Fibroblast of lung (primary cell): ENCODE results near the gene DRICH1. TPM values are rescaled to one million over a fixed set of nuclear protein-coding genes. Genes with fewer than 3 reads are reported as not detected.

ENCODE experiments used
- DNase-seq, 2 donors: peaks; one replicate each; pipeline versions ENCODE4 v3.0.0 to v3.0.0-alpha.2; 2010; ENCODE audit warnings: low read depth in 2 of 2
- H2AFZ ChIP-seq: 2 replicates; pipeline ENCODE4 v1.5.1; 2012; ENCODE audit warnings: low read length, control low read depth, inconsistent platforms
- H3K27ac ChIP-seq: 2 replicates; pipeline ENCODE4 v1.5.1; 2011; ENCODE audit warnings: low read length, control low read depth; ENCODE audit not compliant: insufficient read depth
- H3K27me3 ChIP-seq: 2 replicates; pipeline ENCODE4 v1.5.1; 2011; ENCODE audit warnings: mild to moderate bottlenecking, low read length; ENCODE audit not compliant: control insufficient read depth, insufficient read depth
- H3K36me3 ChIP-seq: 2 replicates; pipeline ENCODE4 v1.5.1; 2011; ENCODE audit warnings: low read length; ENCODE audit not compliant: control insufficient read depth, insufficient read depth
- H3K4me1 ChIP-seq: 2 replicates; pipeline ENCODE4 v1.5.1; 2011; ENCODE audit warnings: low read length; ENCODE audit not compliant: control insufficient read depth, insufficient read depth; ENCODE audit errors: extremely low read depth
- H3K4me2 ChIP-seq: 2 replicates; pipeline ENCODE4 v1.5.1; 2011; ENCODE audit warnings: low read length, control low read depth; ENCODE audit not compliant: insufficient read depth; ENCODE audit errors: extremely low read depth
- H3K4me3 ChIP-seq, 4 experiments: fragments of 200-600 bp in 1 of 4; sonication (generic) in 1 of 4; replicated peaks in 1 of 4; 2 replicates each; pipeline ENCODE4 v1.5.1; 2011 to 2016; ENCODE audit warnings: low read length in 4 of 4, low read depth in 3 of 4, mild to moderate bottlenecking in 3 of 4, control low read depth in 2 of 4, inconsistent platforms in 1 of 4, mixed read lengths in 1 of 4; ENCODE audit not compliant: insufficient read depth in 1 of 4; ENCODE audit errors: control extremely low read depth in 1 of 4
- H3K79me2 ChIP-seq: 2 replicates; pipeline ENCODE4 v1.5.1; 2012; ENCODE audit warnings: mild to moderate bottlenecking, low read length, inconsistent platforms; ENCODE audit not compliant: control insufficient read depth, insufficient read depth
- H3K9ac ChIP-seq: 2 replicates; pipeline ENCODE4 v1.5.1; 2011; ENCODE audit warnings: mild to moderate bottlenecking, low read length, control low read depth; ENCODE audit not compliant: insufficient read depth
- H3K9me3 ChIP-seq: 2 replicates; pipeline ENCODE4 v1.5.1; 2012; ENCODE audit warnings: low read depth, low read length; ENCODE audit not compliant: control insufficient read depth, insufficient read depth
- H4K20me1 ChIP-seq: 2 replicates; pipeline ENCODE4 v1.5.1; 2011; ENCODE audit warnings: low read length; ENCODE audit not compliant: control insufficient read depth, insufficient read depth; ENCODE audit errors: extremely low read depth
- EZH2 ChIP-seq: IDR thresholded peaks from 2 replicates; pipeline ENCODE4 v1.5.1; 2012; ENCODE audit warnings: low read length, control low read depth, mild to moderate bottlenecking; ENCODE audit errors: missing control alignments
- polyA plus RNA-seq, 2 donors: library from polyadenylated mRNA; depleted of rRNA in 1 of 2; stranded (reverse) in 1 of 2; unstranded in 1 of 2; fragments of >200 nt; gene quantifications; 2 replicates each; pipeline ENCODE4 v1.2.1, GENCODE V29; 2011 to 2012; ENCODE audit warnings: missing spikeins in 1 of 2
- total RNA-seq: library from RNA; depleted of rRNA; stranded (reverse); fragments of >200 nt; gene quantifications from 2 replicates; pipeline ENCODE4 v1.2.1, GENCODE V29; 2014
- TF ChIP-seq, protein P1 (sequence below), 2 donors: IDR thresholded peaks in 1 of 2; conservative IDR thresholded peaks in 1 of 2; 1 replicate in 1 of 2; 2 replicates in 1 of 2; pipeline ENCODE4 v1.5.1; 2011 to 2012; ENCODE audit warnings: low read length in 2 of 2, control low read depth in 1 of 2, inconsistent platforms in 1 of 2, low read depth in 1 of 2, mild to moderate bottlenecking in 1 of 2

Gene DRICH1
- total and polyA plus RNA-seq, 2 donors (not counting 1 experiment from before 2014, with no cell fraction given): not detected

DNA sequence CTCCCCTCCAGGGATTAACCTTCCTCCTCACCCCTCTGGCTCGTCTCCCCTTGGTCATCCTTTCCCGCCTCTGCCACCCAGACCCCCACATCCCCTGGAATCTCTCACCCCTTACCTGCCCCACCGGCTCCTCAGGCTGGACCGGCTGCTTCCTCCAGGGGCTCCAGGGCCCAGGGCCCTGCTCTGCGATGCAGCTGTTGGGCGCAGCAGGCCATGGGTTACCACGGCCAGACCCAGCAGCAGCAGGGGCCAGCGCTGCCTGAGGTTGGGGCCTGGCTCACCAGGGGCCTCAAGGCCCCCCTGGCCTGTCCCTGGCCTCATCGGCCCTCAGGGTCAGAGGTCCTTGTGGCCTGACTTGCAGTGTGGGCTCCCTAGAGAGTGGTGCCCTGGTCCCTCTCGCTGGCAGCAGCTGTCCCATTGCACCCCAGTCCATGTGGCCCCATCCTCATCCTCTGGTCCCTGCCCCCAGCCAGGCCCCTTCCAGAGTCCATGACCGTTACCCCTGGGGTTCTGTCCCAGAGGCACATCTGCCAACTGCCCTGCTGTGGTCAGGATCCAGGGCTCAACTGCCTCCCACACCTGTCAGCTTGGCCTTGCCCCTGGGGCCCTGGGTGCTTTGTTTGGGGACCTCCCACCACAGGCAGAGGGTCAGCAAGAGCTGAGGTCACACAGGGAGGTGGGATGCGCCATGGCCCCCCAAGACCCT is 52.1 kb downstream of the DRICH1 start, which contains the start of gene IGLL1:
IGLL1 (minus strand) TSS at position 421 of the 706 bp plus-strand sequence; CDS start at position 321, 100 bp downstream.
- DNase-seq: no peak
- no peaks in the 10 kb centered on the region for H3K27me3 ChIP-seq
- H3K79me2 ChIP-seq: no peaks in the 10 kb centered on the region
- no peak for TF ChIP-seq EZH2
- TF ChIP-seq, protein P1, sequence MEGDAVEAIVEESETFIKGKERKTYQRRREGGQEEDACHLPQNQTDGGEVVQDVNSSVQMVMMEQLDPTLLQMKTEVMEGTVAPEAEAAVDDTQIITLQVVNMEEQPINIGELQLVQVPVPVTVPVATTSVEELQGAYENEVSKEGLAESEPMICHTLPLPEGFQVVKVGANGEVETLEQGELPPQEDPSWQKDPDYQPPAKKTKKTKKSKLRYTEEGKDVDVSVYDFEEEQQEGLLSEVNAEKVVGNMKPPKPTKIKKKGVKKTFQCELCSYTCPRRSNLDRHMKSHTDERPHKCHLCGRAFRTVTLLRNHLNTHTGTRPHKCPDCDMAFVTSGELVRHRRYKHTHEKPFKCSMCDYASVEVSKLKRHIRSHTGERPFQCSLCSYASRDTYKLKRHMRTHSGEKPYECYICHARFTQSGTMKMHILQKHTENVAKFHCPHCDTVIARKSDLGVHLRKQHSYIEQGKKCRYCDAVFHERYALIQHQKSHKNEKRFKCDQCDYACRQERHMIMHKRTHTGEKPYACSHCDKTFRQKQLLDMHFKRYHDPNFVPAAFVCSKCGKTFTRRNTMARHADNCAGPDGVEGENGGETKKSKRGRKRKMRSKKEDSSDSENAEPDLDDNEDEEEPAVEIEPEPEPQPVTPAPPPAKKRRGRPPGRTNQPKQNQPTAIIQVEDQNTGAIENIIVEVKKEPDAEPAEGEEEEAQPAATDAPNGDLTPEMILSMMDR (conservative IDR thresholded peaks at IDR 0.05 in 1 of 2, IDR thresholded peaks at IDR 0.05 in 1 of 2; ENCODE audit: low read depth in 1 of 2, low read length in 2 of 2): no peak
- no peak within 1 kb of the TSS for H3K4me3 ChIP-seq
- H3K4me2 ChIP-seq: no peak within 1 kb of the TSS
- H3K4me1 ChIP-seq: no peaks in the 10 kb centered on the region
- H3K27ac ChIP-seq: no peak within 1 kb of the TSS
- no peak within 1 kb of the TSS for H3K9ac ChIP-seq
- no peaks in the 10 kb centered on the region for H3K9me3 ChIP-seq
- H2AFZ ChIP-seq: no peak within 1 kb of the TSS
- H3K36me3 ChIP-seq: no peaks in the 10 kb centered on the region
- no peaks in the 10 kb centered on the region for H4K20me1 ChIP-seq

DNA sequence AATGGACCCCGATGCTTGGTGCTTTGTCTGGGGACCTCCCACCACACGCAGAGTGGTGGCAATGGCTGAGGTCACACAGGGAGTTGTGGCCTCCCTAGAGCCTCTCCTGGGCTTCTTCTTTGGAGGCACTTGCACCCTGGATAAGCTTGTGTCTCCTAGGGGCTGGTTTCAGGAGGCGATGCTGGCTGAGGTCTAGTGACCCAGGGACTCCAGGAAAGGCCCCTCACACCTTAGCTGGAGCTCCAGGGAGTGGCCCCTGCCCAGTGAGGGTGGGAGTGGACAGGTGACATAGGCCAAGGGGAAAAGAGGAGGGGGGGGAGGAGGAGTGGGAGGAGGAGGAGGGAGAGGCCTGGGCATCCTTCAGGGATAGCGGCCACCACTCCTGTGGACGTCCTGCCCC is 52.8 kb downstream of the DRICH1 start:
- TF ChIP-seq, protein P1 (conservative IDR thresholded peaks at IDR 0.05 in 1 of 2, IDR thresholded peaks at IDR 0.05 in 1 of 2; ENCODE audit: low read depth in 1 of 2, low read length in 2 of 2): no peak
- no peak for TF ChIP-seq EZH2
- Histone ChIP-seq H3K4me2 (no peak overlapping the region), H3K36me3 (no peaks in the 10 kb centered on the region), H3K4me1 (no peaks in the 10 kb centered on the region), H3K9me3 (no peaks in the 10 kb centered on the region), H3K4me3 (no peak overlapping the region), H3K27ac (no peak overlapping the region), H3K79me2 (no peaks in the 10 kb centered on the region), H3K27me3 (no peaks in the 10 kb centered on the region), H4K20me1 (no peaks in the 10 kb centered on the region), H2AFZ (no peak overlapping the region), H3K9ac (no peak overlapping the region)
- no peak for DNase-seq

- Histone ChIP-seq H3K79me2 (no peaks in the 10 kb centered on the region), H3K9ac (no peak overlapping the region), H4K20me1 (no peaks in the 10 kb centered on the region), H2AFZ (no peak overlapping the region), H3K27ac (no peak overlapping the region), H3K9me3 (no peaks in the 10 kb centered on the region), H3K27me3 (no peaks in the 10 kb centered on the region), H3K4me3 (no peak overlapping the region), H3K36me3 (no peaks in the 10 kb centered on the region), H3K4me2 (no peak overlapping the region), H3K4me1 (no peaks in the 10 kb centered on the region)
- DNase-seq: no peak
- TF ChIP-seq EZH2: no peak
- TF ChIP-seq, protein P1 (conservative IDR thresholded peaks at IDR 0.05 in 1 of 2, IDR thresholded peaks at IDR 0.05 in 1 of 2; ENCODE audit: low read depth in 1 of 2, low read length in 2 of 2): no peak
Measured at GRCh38 chr22:23578306-23578705, 53.8 kb downstream of the DRICH1 start.
